ENCODE results near the gene ERC2. TPM values are rescaled to one million over a fixed set of nuclear protein-coding genes. Genes with fewer than 3 reads are reported as not detected.

ERC2 gene
- total and polyA plus RNA-seq, 2 of the 13 experiments (the other 11 are each of a cell fraction or from before 2014, with no cell fraction given): 0.16 to 0.22 TPM

DNA sequence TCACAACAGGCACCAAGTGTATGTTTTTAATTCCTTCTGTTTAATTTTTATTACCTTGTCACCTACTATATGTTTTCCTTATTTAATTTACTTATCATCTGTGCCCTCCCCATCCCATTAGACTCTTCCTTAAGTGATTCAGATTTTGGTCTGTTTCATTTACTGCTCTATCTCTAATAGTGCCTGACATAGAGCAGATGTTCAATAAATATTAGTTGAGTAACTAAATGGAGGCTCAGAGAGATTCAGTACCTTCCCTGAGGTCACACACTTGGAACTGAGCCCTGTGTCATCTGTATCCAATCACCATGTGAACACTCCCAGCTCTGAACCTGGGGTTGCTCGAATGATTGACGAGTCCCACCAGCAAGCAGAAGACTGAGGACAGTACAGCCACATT, 663.1 kb downstream of the ERC2 start (continued):
- TF ChIP-seq ZBTB1 (CRISPR knock-in tag; IDR thresholded peaks at IDR 0.05; ENCODE audit: borderline replicate concordance): no peak
- TF ChIP-seq, protein P1, sequence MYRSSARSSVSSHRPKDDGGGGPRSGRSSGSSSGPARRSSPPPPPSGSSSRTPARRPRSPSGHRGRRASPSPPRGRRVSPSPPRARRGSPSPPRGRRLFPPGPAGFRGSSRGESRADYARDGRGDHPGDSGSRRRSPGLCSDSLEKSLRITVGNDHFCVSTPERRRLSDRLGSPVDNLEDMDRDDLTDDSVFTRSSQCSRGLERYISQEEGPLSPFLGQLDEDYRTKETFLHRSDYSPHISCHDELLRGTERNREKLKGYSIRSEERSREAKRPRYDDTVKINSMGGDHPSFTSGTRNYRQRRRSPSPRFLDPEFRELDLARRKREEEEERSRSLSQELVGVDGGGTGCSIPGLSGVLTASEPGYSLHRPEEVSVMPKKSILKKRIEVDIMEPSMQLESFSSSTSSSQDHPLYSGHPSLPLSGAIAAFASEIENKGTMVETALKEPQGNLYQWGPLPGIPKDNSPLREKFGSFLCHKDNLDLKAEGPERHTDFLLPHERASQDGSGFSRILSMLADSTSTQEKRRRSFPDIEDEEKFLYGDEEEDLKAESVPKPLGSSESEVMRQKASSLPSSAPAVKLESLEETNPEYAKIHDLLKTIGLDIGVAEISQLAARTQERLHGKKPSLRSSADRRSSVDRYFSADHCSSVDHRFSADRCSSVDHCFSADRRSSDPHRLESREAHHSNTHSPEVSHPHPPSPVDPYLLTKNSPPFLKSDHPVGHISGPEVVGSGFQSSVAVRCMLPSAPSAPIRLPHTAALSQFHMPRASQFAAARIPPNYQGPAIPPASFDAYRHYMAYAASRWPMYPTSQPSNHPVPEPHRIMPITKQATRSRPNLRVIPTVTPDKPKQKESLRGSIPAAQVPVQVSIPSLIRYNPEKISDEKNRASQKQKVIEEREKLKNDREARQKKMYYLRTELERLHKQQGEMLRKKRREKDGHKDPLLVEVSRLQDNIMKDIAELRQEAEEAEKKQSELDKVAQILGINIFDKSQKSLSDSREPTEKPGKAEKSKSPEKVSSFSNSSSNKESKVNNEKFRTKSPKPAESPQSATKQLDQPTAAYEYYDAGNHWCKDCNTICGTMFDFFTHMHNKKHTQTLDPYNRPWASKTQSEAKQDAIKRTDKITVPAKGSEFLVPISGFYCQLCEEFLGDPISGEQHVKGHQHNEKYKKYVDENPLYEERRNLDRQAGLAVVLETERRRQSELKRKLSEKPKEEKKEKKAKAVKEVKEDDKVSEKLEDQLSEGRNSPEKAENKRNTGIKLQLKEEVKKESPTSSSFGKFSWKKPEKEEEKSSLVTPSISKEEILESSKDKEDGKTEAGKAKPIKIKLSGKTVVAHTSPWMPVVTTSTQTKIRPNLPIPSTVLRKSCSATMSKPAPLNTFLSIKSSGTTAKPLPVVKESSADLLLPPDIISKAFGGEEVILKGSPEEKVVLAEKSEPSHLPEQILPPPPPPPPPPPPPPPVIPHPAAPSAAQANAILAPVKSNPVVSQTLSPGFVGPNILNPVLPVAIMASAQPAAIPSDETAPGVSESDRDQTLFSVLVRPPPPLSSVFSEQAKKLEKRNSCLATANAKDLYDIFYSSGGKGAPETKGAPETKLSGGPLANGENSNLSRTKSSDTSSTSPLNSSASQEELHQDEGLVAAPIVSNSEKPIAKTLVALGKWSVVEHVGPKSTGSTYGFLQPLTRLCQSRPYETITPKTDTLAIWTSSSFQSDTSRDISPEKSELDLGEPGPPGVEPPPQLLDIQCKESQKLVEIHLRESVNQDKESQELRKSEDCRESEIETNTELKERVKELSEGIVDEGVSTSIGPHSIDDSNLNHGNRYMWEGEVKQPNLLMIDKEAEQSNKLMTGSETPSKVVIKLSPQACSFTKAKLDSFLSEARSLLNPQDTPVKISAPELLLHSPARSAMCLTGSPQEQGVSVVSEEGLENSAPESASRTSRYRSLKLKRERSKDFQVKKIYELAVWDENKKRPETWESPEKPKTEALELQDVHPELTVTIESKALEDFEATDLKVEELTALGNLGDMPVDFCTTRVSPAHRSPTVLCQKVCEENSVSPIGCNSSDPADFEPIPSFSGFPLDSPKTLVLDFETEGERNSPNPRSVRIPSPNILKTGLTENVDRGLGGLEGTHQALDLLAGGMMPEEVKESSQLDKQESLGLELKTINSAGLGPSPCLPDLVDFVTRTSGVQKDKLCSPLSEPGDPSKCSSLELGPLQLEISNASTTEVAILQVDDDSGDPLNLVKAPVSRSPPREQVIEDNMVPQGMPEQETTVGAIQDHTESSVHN (CRISPR knock-in tag; IDR thresholded peaks at IDR 0.05): no peak
- no peak for TF ChIP-seq ZNF24 (IDR thresholded peaks at IDR 0.05)
- TF ChIP-seq MEIS1 (CRISPR knock-in tag; IDR thresholded peaks at IDR 0.05; ENCODE audit: borderline replicate concordance): no peak
- TF ChIP-seq ZUFSP (CRISPR knock-in tag; IDR thresholded peaks at IDR 0.05; ENCODE audit: borderline replicate concordance): no peak
- TF ChIP-seq GABPA (IDR thresholded peaks at IDR 0.05; ENCODE audit: low read depth, low read length): no peak
- TF ChIP-seq GABPA (CRISPR knock-in tag; IDR thresholded peaks at IDR 0.05; ENCODE audit: low read depth): no peak
- TF ChIP-seq NFYB (CRISPR knock-in tag; IDR thresholded peaks at IDR 0.05): no peak
